ENCODE measurements around the gene UNC5B.

Gene UNC5B

DNA sequence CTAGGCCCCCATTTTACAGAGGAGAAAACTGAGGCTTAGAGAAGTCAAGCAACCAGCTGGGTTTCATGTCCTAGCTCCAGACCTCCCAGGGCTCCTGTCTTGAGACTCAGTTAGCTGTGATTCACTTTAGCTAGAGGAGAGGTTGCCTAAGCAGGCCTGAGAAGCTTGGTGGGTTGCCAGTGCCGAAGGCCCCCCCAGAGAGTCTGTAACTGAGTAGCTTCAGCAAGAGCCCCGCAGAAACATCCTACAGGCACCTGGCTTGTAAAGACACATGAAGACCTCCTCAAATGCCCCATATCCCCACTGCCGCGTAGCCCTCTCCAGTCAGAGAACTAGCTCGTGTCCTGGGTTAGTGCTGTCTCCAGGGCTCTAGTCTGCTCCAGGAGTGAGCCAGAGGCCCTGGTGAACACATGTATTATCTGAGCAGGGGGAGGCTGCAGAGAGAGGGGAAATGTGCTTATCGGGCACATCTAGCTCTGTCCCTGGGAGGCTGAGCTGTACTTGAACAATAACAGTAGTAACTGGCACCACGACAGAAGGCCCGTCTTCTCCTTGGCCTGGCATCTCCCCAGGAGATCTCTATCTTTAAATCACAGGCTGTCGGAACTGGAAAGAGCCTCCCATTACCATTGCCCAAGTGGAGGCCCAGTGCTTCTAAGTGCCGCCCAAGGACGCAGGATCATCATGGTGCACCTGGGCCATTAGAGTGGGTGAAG, 28.9 kb downstream of the UNC5B start:
- no peak for DNase-seq

DNA sequence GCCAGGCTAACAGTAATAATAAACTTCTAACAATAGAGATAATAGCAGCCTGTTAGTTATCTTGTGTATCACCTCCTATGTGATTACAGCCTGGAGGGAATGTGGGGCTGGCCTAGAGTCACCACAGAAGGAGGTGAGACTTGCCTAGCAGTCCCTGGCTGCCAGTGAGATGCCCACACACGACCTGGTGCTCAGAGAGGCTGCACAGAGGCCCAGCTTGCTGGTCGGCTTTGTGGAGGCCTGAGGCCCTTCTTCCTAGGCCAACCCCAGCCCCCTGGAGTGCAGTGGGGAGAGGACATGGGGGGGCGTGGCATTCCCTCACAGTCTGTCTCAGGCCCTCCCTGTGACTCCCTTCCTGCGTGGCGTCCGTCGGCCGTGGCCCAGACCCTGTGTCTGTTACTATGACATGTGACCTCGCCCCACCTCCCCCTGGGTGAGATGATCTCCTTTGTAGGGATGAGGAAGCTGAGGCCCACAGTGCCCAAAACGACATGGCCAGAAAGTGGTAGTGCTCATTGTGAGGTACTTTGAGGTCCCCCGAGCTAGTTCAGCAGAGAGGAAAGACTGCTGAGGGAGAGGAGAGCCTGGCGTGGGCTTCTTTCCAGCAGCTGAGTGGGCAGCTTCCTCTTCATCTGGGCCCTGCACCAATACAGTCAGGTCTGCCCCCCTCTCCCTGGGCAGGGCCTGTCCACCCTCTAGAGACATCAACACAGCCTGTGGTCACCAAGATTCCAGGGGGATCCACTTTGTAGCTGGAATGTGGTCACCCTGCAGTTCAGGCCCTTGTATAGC, 29.7 kb downstream of the UNC5B start:
- DNase-seq: no peak

DNA sequence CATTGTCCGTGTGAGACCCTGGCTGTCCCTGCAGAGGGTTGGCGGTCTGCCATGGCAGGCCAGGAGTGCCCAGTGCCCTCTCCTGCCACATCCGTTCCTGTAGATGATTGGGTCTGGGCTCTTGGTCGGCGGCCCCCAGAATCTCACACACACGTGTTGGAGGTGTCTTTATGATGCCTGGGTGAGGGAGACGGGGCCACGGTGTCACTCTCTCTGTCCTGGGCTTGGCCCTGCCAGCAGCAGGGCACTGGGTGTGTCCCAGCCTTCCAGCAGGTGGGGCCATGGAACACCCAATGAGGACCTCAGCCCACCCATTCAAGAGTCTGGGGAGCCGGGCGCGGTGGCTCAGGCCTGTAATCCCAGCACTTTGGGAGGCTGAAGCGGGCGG, 30.2 kb downstream of the UNC5B start:
- no peak for DNase-seq

DNA sequence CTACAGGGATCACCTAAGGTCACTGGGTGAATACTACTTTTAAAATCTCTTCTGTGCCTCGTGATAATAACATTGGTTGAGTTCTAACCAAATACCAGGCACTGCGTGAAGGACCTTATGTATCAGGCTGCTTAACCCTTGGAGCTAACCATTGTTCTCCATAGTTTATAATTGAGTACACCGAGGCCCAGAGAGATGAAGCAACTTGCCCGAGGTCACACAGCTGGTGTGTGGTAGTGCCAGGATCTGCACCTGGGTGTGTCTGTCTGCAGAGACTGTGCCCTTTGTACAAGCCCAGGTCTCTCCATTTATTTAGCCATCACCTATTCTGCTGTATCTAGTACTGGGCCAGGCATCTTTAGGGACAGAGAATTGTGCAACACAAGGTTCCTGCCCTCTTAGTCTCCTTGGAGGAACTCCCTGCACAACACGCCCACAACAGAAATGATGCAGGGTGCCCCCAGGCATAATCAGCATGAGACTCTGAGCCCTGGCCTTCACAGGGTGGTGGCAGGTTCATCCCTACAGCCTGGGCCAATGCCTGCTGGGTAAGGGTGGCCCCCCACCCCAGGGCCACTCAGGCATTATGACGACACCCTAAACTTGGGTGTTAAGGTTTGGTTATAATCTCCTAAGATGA, 31.5 kb downstream of the UNC5B start:
- DNase-seq: no peak

DNA sequence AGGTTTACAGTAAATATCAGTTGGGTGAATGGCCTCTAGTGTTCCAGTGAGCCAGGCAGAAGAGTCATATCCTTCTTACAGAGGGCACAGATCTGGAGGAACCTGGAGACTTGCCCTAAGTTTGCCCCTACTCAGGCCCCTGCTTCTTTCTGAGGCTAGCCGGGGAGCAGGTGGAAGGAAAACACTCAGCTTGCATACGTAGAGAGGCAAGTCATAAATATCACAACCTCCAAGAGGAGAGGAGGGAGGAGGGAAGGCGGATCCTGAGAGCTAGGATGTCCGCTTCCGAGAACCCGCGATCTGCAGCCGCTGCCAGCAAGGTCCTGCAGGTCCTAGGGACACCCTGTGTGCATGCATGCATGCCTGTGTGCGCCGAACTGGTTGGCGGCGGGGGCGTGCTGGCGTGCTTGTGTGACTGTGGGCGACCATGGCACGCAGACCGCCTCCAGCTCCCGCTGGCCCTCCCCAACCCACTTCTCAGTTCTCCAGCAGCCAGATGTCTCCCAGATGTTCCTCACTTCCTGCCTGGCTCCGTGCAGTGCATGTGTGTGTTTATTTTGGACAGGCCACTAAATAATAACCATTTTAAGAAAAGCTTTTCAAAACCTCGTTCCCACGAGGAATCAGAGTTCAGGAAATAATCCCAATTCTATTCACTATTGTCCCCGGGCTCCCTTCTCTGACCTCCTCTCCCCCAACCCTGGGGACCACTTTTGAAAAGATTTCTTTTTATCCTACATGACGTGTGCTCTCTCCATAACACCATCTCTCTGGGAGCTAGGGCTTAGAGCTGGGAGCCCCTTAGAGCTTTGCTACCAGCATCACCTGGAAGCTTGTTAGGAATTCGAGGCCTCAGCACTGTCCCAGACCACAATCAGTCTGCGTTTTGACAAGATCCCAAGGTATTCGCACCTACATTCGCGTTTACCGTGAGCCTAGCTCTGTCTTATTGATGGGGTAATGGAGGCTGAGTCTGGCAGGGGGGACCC, 32.4 kb downstream of the UNC5B start:
- DNase-seq: no peak

DNA sequence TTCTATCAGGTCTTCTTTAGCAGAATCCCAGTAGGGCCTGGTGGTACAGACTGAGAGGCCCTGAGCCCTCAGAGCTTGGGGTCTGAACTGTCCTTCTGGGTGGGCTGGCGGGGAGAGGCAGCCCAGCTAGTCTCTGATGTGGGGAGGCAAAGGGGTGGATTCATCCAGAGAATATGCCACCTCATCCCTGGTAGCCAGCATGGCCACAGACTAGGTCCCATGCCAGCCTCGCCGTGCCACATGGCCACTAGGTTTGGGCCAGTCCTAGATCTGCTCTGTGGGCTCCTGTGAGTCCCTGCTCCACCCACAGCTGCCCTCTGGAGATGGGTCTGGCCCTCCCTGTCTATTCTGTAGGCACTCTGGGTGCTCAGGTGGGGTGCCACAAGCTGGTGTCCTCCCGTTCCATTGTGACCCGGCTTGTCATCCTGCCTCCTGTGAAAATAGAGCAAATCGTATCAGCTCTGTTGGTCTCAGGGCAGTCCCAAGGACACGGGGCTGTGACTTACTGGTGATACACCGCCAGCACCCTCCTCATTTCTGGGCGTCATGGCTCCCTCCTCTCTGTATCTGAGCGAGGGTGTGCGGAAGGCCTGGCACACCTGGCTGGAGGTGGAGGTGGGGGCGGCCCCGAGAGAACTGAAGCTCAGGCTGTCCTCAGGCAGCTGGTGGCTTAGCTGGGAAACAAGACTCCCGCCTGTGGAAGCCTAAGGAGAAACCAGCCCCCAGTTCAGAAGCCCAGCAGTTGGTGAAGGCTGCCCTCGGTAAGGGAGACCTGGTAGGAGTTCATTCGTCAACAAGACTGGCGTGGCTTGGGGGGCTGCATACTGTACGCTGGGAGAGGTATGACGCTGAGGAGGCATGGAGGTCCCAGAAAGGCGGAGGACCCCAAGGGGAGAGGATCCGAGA, 33.3 kb downstream of the UNC5B start:
- no peak for DNase-seq

DNA sequence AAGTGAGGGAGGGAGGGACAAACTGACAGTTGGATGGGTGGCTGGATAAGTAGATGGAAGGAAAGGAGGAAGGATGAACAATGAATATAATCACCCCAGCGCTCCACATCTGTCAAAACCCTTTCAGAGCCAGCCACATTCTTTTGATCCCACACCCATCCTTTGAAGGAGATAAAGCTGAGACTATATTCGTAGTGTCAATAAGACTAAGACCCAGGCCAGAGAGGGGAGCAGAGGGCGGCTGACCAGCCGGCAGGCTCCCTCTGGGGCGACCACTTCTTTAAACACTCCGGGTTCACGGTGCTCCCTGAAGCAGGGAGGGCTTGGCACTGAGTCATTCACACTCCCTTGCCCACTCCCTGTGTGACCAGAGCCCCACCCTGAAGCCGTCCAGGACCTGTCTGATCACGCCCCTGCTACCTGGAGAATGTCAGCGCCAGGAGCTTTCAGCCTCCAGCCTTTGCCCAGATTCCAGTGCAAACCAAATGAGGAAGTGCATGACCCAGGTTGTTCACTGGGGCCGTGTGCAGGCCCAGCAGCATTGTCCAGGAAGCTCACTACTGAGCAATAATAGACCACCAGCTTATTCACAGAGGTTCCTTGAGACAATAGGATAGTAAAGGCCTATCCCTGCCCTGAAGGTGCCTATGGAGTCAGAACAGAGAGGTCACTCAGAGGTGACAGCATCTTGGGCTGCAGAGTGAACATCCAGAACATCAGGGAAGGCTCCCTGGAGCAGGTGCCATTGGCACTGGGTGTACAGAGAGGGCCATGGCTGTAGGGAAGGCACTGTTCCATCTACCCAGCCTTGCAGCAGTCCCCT, 34.4 kb downstream of the UNC5B start:
- DNase-seq: no peak

DNA sequence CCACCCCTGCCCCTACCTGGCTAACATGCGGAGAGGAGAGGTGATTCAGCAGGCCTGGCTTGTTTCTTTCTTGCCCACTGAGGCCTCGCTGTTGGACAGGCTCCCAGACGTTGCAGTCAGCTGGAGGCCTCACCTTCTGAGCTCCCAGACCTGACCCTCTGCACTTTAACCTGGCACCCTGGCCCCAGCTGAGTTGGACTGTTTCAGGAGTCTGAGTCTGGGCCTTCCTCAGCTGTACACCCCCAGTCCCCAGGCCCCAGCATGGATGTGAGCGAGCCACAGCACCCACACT, 35.0 kb downstream of the UNC5B start:
- no peak for DNase-seq

DNA sequence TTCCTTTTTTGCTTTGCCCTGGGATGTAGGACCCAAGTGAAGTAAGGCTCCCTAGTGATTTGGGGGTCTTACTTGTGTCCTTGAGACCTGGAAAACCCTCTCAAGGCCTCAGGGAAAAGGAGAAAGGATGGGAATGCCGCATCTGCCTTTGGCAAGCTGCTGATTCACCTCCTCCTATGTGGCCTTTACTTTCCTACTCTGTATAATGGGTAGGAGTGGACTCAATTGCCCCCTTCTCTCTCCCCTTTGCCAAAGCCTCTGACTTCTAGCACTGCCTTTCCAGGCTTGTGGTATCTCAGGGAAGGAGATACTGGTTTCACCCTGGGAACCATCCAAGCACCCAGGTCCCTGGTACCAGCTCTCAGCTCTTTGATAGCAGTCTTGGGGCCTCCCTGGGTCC, 35.4 kb downstream of the UNC5B start:
- no peak for DNase-seq

DNA sequence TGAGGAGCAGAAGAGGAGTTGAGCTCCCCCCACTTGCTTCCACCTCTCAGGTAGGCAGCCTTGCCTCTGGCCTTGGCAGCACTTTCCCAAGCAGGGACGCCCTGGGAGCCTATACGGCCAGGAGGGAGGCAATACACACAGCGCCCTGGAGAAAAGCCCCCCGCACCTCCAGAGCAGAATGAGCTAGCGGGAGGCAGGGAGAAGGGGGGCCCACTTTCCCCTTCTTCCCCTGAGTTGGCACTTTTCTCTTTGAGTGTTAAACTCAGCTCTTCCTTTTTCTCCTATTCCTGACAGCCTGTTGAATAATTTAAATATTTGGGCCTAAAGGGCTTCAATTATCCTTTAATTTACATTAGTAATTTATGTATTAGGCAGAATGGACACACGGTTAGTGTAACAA, 35.8 kb downstream of the UNC5B start:
- no peak for DNase-seq

DNA sequence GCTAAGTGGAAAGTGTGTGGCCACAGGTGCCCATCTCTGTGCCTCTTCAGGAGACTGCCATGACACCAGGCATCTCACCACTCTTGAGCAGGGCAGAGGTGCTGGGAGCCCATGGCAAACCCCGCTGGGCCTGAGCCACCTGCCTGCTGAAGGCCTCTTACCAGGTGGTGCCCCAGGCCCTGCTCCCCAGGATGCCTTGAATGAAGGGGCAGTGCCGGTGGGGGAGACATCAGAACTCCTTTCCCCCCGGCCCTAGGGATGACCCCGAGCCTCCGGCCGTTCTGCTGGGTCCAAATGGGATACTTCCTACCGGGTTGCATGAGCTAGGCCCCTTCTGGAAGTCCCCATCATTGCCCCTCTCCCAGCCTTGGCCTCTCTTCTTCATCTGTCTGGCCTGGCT, 37.6 kb downstream of the UNC5B start:
- no peak for DNase-seq

DNA sequence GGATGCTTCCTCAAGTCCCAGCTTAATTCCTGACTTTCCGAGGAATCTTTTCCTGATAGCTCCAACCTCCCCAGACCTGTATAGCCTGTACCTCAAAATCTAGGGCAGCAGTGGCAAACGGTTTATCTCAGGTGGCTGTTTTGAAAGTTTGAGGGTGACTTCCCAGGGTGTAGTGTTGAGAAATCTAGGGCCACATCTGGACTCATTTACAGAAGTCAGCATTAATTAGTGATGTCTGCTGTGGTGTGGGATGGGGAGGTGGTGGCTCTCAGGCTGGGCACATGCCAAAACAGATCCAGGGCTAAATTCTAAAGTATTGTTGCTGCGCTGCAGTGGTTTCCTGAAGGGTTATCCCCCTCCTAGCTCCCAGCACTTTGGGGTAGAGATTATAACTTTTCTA, 38.0 kb downstream of the UNC5B start:
- no peak for DNase-seq

DNA sequence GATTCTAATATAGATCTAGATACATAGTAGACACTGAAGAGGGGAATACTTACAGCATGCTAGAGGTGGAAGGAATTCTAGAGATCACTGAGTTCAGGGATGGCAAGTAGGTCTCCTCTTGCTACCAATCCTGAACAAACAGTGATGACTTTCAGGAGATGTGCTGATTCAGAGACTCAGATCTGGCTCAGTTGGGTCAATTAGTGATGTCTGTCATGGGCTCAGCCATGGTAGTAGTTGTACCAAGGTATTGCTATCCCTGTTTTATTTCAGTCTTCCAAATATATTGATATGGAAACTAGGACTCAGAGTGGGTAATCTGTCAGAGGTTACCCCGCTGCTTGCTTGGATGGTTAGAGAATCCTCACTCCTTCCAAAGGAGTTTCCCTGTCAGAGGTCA, 38.5 kb downstream of the UNC5B start:
- DNase-seq: no peak

DNA sequence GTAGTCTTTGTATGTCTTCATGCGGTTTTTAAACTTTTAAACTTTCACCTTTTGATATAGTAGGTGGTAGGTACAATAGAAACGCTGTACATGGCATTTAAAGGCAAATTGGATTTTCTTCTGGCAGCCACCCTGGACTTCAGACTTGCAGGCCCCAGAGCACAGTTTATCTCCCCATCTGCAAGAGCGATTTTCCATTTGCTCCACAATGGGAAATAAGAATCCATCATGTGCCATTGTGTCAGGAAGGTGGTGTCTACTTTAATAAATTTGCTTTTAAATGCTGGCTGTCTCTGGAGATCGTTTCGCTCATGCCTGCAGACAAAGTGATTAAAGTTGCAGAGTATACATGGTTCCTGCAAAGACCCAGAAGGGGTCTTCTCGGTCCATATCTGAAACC, 38.9 kb downstream of the UNC5B start:
- DNase-seq: no peak

DNA sequence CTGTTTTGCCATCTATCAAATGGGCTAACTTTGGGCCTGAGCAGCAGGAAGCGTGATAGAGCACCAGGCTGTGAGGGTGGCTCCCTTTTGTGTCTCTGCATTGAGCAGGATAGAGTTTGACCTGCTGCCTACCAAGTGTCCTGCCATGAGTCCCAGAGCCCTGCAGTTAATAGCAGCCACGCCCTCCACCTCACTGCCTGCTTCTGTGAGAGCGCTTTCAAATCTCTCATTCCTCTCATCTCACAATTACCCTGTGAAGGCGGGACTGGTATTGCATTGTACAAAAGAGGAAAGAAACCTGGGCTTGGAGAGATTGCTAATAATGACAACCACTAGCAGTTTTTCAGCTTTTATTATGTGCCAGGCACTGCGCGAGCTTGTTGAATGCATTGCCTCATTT, 39.9 kb downstream of the UNC5B start:
- DNase-seq: no peak

DNA sequence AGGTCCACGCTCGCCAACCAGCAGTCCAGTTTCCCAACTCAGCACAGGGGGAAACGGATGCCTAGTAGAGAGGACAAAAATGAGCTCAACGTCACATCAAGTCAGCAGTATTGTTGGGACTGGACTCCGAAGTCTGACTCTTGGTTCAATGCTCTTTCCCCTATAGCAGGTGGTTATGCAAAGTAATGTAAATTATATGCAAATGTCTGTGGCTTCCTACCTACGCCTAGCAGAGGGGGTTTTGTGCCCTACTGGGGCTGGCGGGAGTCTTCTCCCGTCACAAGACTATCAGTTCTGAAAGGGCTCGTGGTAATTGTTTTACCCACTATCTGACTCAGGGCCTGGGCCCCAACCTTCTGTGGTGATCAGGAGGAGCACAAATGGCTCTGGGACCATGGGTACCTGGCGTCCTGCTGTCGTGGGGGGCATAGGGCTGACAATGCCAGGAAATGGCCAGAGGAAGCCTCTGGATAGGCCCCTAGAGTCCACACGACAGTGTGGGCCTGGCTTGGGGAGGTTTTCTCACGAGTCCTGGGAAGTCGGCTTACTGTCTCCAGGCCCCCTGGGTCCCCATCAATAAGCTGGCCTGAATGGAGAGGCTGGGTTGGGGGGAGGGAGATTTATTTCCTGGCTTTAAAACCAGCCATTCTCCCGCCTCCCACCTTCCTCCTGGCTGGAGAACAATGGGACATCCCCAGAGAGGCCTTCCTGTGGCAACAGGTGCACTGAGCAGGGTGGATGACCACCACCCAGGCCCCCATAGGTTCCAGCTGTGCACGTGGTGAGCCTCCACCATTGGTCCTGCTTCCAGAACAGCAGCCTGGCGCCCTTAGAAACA, 41.8 kb downstream of the UNC5B start:
- no peak for DNase-seq

DNA sequence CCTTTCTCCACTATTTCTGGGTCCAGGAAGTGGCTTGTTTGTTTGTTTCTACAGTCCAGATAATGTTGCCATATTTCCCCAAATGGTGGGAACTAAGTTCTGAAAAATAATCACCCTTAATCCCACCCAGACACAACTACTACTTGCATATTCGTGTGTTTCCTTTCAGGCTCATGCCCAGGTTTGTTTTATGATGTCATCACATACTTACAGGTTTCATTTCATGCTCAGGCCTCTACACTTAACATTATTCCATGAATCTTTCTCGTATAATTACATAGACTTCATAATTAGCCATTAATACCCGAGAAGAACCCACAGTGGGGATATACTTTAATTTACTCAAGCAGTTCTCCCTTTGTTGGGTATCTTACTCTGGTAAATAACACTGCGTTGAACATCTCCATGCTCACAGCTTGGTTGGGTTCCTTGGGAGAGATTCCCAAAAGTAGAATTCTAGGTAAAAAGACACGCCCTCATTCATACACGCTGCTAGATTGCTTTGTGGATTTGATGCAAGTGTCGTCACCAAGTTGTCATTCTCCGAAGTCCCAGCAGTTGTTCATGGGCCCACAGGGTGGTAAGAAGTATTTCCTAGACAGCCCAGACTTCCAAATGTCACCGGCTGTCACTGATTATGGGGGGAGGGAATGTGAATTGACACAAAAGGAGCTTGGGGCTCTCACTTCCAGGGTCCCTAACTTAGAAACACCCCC, 42.6 kb downstream of the UNC5B start:
- DNase-seq: no peak

DNA sequence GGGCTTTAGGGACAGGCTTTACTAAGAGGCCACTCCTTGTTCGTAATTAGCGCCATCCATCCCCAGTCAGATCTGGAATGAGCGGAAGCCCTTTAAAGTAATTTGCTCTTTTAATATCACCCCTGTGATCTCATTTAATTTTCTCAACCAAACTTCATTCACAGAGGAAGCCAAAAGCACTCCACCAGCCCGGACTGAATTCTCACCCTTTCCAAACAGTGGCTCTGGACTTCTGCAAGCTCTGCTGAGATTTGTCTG, 43.1 kb downstream of the UNC5B start:
- no peak for DNase-seq

DNA sequence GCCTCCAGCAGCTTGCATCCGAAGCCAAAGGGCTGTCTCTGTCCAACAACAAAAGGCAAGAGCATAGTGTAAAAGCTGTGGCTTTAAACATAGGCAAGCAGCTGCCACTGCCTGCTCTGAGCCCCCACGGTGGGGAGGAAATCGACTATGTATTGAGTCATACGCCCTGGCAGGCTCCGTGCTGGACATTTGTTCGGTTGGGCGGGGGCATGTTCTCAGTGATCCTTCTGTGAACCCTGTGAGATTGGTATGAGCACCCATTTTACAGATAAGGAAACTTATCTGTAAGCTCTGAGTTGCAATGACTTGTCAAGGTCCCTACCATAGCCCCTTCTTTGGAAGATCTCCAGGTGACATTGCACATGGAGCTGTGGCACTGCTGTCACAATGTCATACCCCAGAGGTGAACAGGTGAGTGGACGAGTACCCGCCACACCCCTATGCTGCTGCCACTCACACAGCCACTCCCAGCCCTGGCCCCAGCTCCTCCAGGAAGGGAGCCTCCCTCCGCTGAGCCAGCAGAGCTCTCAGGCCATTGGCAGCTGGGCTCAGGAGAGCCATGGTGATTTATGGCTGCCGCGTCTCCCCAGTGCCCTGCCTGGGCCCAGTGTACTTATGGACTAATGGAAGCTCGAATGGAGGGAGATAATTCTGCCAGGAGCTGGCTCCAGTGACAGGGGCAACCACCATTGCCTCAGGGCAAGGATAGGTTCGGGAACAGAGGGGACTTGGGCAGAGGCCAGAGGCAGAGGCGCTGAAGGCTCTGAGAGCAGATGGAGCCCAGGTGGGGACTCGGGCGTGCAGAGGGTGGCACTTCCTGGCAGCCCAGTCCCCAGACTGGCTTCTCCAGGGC, 43.7 kb downstream of the UNC5B start:
- DNase-seq: no peak
